ENCODE data around the gene CIRBP.

CIRBP gene

DNA sequence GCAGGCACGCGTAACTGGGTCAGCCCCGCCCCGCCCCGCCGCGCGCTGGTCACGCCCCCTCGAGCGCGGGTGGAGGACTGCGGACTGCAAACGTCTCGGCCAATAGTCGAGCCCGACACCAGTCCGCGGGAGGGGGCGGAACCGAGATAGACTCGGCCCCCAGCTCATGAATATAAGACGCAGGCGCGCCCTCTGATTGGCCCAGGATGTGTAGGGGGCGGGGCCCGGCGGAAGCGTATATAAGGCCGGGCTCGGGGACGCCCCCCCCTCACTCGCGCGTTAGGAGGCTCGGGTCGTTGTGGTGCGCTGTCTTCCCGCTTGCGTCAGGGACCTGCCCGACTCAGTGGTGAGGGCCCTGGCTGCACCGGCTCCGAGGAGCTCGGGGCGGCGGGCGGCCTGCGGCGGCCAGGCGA lies at the start of gene CIRBP:
TSS of gene CIRBP (plus strand) at position 268 of the 413 bp plus-strand sequence. CDS start 1,602 bp downstream, outside the sequence.
- DNase-seq (ENCODE audit: low read depth in 2 of 2) = peak; percentile 99

DNA sequence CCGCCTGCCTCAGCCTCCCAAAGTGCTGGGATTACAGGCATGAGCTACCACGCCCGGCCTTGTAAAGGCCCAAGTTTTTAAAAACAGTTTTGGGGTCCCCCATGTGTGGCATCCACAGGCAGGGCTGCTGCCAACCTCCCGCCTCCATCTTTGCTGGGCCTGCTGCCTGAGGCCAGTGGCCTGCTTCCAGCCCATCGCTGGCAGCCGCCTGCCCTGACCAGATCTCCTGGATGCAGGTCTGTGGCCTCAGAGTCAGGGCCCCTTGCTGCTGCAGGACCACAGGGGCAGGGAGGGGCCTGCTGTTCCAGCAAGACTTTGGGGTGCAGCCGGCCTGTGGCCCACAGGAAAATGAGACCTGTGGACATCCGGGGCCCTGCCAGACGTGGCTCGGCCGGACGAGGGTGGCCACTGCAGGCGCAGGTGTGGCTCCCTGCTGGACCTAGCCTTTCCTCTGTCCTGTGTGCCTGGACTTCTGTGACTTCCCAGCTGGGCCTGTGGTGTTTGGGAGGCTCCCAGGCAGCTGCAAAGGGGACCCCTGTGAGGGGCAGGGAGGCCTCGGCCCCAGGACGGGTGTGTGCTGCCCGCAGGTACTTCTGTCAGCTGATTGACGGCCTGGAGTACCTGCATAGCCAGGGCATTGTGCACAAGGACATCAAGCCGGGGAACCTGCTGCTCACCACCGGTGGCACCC lies 49.2 kb upstream of the CIRBP start:
- DNase-seq (ENCODE audit: low read depth in 2 of 2) = no peak

DNA sequence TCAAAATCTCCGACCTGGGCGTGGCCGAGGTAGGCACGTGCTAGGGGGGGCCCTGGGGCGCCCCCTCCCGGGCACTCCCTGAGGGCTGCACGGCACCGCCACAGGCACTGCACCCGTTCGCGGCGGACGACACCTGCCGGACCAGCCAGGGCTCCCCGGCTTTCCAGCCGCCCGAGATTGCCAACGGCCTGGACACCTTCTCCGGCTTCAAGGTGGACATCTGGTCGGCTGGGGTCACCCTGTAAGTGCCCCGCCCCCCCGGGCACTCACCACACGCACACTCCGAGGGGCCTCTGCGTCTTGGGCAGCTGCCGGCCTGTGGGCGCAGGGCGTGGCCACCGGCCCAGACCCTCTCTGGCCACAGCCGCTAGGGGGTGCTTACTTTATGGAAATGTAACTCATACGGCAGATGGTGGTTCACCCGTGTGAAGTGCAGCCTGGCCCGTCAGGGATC lies 48.6 kb upstream of the CIRBP start:
- no peak for DNase-seq (ENCODE audit: low read depth in 2 of 2)

DNA sequence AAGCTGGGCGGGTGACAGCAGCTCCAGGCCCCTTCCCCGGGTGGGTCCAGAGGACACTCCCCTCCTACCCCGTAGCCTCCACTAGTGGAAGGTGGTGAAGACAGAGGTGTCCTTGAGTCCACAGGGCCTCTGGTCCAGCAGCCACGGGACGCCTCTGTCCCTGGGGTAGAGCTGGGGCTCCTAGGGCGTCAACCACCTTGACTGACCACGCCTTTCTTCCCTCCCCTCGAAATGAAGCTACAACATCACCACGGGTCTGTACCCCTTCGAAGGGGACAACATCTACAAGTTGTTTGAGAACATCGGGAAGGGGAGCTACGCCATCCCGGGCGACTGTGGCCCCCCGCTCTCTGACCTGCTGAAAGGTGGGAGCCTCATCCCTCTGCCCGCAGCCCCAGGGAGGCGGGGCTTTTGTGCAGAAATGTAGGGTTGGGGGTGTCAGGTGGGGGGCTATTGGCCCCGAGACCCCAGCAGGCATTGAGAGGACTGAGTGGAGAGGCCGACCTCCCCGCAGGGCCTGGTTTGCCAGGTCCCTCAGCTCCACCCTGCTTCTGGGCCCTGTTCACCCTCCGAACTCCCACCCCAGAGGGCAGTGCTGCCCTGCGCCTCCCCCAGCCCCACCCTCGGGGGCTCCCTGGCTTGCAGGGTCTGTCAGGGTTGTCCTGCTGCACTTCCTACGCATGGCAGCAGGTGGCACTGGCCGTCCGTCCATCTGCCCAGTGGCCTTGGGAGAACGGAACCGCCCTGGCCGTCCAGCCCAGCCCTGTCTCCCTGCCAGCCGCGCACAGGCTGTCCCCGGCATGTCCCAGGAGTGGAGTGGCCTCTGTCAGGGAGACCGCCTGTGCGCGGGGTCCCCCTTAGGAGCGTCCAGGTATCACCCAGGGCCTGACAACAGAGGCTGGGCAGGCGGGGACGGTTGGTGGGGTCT lies 47.9 kb upstream of the CIRBP start:
- no peak for DNase-seq (ENCODE audit: low read depth in 2 of 2)

DNA sequence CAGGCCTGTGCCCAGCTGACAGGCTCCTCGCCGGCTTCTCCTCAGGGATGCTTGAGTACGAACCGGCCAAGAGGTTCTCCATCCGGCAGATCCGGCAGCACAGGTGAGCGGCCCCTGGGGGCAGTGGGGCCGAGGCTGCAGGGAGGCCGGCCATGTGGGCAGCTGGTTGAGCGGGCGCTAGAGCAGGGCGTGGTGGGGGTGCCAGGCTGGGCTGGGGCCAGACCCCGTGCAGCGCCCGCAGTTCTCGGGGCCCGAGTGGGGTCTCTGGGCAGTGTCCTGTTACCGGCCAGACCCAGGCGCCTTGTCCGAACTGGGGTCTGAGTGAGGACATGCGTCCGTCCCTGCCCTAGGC lies 47.3 kb upstream of the CIRBP start:
- no peak for DNase-seq (ENCODE audit: low read depth in 2 of 2)

DNA sequence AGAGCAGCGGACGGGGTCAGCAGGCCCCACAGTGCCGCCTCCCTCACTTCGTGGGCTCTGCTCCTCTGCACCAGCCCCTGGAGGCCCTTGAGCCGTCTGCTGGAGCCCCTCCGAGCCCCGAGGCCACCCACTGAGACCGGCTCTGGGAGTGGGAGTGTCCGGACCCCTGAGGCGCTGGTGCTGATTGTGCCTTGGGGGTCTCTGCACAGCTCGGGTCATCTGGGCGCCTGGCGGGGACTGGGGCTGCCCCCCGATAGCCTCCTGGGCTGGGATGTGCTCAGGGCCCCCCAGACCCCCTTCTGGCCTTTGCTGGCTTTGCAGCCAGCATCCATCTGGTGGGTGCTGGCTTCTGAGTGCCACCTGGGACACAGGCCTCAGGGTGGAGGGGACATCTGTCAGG lies 46.7 kb upstream of the CIRBP start:
- no peak for DNase-seq (ENCODE audit: low read depth in 2 of 2)

DNA sequence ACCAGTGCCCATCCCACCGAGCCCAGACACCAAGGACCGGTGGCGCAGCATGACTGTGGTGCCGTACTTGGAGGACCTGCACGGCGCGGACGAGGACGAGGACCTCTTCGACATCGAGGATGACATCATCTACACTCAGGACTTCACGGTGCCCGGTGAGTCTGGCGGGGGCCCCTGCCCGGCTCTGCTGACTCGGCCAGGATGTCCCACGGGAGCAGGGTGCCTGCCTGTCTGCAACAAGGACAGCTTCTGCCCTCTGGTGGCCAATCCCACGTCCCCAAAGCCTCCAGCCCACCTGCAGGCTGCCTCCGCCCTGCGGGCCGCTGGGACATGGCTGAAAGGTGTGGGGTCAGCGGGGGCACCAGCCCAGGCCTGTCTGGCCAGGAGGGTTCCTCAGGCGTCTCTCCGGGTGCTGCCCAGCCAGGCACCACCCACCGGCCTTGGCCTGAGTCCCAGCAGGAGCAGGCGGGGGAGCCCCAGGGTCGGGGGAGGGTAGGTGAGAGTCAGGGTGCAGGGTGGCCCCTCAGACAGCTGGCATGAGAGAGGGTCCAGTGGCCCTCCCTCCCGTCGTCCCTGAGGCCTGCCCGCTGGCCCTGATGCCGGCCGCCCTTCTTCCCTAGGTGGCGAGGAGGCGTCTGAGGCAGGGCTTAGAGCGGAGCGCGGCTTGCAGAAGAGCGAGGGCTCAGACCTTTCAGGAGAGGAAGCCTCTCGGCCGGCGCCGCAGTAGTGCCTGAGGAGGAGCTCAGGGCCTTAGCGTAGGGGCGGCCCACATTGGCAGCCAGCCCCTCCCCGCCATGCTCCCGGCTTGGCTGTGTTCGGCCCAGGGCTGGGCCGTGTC lies 45.9 kb upstream of the CIRBP start:
- no peak for DNase-seq (ENCODE audit: low read depth in 2 of 2)

DNA sequence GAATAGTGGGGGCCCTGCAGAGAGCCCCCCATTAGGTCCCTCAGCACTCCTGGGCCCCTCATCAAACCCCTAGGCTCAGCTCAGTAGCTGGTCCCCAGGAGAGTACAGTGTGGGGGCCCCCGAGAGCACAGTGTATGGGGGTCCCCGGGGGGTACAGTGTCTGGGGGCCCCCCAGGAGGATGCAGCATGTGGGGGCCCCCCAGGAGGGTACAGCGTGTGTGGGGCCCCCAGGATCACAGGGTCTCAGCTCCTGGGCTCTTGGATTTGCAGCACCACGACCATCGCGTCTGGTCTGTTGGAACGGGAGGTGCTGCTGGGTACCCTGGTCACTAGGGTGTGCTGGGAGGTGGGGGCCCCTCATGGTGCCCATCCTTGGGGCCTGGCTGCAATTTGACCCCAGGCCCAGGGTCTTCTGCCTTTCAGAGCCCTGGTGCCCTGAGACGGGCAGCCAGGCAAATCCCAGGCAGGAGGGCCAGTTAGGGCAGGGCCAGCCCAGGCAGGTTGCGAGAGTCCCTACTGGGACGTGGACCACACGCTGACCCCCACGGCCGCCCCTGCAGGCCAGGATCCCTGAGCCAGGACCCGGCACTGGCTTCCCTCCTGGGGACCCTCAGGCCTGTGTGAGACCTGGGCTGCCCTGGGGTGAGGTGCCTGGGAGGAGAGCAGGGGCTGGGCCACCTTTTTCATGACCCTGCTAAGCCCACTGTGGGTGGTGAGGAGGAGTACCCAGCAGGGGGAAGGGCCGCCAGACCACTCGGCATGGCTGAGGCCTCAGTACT lies 44.9 kb upstream of the CIRBP start:
- no peak for DNase-seq (ENCODE audit: low read depth in 2 of 2)

DNA sequence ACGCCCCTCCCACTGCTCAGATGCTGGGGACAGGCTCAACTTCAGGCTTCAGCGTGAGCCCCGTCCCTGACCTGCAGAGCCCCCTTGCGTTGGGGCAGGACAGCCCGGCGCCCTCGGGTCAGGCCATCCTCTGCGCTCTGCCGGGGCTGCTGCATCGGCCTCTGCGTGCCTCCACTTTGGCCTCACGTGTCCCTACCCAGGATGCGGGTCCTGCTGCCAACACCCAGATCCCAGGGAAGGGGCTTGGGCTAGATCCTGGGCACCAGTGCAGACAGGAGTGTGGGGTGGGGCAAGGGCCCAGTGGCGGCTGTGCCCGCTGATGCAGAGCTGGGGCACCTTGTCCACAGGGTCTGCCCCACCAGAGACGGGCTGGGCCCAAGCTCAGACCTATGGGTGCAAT lies 44.3 kb upstream of the CIRBP start:
- DNase-seq (ENCODE audit: low read depth in 2 of 2) = no peak

DNA sequence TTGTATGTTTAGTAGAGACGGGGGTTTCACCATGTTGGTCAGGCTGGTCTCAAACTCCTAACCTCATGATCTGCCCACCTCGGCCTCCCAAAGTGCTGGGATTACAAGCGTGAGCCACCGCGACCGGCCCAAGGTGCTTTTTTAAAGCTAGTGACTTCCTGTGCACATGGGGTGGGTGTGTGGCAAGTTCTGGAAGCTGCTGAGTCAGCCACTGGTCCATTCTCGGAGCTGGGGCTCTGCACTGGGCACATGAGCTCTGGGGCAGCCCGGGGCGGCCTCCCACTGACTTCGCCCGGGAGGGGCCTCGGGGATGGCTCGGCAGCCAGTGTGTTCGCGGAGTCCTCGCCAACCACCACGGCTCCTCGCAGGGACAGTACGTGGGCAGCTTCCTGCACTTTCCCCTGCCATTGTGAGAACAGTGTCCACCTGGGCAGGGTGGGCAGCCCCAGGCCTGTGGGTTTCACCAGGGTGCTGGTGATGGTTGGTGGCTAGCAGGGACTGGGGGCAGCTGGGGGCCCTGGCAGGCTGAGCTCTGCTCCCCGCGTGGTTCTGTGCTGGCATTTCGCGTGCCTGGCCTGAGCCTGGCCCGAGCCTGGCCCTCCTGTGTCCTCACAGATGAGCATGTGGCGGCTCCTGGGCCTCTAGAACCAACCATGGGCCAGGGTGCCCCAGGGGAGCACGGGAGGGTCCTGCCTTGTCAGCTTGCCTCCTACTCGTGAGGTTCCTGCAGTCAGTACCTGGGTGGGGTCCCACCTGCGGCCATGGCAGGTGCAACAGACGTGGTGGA lies 43.5 kb upstream of the CIRBP start:
- no peak for DNase-seq (ENCODE audit: low read depth in 2 of 2)

DNA sequence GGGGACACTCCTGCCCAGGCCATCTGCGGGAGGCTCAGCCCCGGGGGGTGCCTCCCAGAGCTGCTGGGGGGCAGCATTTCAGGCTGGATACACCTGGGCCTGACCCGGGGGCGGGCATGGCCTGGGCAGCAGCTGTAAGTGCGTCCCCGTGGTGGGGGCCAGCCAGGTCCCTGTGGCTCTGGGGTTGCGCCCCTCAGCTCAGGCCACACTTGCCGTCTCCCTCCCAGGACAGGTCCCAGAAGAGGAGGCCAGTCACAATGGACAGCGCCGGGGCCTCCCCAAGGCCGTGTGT lies 43.0 kb upstream of the CIRBP start:
- DNase-seq (ENCODE audit: low read depth in 2 of 2) = no peak

DNA sequence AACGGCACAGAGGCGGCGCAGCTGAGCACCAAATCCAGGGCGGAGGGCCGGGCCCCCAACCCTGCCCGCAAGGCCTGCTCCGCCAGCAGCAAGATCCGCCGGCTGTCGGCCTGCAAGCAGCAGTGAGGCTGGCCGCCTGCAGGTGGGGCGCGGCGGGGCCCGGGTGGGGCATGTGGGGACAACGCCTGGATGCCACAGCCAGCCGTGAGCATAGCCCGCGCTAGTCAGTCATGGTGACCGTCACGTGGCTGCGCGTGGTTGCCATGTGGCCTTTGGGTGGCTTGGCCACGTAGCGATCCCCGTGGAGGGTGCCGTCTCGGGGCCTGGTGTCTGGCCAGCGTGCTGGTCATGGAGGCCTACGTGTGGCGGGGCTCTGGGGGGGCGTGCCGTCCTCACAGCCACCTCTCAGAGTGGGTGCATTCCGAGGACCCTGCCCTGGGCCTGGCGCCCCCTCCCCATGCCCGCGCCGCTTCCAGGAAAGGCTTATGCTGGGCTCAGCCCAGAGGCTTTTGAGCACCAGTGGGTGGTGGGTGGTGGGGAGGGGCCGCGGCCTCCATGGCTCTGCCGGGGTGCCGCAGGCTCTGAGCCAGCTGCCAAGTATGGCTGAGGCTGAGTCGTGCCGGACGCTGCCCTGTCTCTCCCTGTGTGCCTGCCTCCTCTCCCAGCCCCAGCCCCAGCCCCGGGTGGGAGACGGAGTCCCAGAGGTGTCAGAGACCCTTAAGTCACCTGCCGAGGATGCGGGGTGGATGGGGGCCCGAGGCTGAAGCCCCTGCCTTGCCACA lies 42.4 kb upstream of the CIRBP start:
- DNase-seq (ENCODE audit: low read depth in 2 of 2) = no peak

DNA sequence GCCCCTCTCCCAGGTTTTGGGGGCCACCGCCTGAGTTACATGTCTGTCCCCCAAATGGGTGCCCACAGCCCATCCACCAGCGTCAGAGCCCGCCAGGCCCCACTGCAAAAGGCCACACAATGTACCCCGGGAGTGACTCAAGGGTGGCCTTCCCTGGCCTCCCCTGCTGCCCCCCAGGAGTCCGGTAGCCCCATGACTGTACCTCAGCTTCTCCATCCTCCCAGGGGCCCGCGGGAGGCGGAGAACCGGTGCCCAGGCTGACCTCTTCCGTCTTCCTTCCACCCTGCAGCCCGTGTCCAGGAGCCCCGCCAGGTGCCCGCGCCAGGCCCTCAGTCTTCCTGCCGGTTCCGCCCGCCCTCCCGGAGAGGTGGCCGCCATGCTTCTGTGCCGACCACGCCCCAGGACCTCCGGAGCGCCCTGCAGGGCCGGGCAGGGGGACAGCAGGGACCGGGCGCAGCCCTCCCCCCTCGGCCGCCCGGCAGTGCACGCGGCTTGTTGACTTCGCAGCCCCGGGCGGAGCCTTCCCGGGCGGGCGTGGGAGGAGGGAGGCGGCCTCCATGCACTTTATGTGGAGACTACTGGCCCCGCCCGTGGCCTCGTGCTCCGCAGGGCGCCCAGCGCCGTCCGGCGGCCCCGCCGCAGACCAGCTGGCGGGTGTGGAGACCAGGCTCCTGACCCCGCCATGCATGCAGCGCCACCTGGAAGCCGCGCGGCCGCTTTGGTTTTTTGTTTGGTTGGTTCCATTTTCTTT lies 41.7 kb upstream of the CIRBP start:
- DNase-seq (ENCODE audit: low read depth in 2 of 2) = no peak

DNA sequence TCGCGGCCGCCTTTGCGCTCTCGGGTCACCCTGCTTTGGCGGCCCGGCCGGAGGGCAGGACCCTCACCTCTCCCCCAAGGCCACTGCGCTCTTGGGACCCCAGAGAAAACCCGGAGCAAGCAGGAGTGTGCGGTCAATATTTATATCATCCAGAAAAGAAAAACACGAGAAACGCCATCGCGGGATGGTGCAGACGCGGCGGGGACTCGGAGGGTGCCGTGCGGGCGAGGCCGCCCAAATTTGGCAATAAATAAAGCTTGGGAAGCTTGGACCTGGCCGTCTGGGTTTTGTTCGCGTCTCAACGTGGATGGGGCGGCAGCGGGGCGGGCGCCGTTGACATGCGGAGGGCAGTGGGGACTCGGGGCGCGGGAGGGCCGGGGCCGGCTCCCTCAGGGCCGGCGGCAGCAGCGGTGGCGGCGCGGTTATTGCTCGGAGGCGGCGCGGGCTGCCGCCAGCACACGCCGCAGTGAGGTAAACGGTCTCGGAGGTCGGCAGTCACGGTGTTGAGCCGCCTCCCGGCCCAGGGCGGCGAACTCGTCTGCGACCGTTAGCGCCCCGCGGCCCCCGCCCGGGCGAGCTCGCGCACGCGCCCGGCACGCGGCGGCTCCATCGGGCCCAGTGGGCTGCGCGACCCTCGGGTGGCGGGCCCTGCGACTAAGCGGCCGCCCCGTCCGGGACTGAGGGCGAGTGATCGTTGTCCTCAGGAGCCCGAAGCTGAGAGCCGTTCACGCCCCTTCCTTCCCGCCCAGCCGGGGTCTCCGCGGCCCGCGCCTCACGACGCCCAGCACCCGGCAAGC lies 40.8 kb upstream of the CIRBP start:
- no peak for DNase-seq (ENCODE audit: low read depth in 2 of 2)

DNA sequence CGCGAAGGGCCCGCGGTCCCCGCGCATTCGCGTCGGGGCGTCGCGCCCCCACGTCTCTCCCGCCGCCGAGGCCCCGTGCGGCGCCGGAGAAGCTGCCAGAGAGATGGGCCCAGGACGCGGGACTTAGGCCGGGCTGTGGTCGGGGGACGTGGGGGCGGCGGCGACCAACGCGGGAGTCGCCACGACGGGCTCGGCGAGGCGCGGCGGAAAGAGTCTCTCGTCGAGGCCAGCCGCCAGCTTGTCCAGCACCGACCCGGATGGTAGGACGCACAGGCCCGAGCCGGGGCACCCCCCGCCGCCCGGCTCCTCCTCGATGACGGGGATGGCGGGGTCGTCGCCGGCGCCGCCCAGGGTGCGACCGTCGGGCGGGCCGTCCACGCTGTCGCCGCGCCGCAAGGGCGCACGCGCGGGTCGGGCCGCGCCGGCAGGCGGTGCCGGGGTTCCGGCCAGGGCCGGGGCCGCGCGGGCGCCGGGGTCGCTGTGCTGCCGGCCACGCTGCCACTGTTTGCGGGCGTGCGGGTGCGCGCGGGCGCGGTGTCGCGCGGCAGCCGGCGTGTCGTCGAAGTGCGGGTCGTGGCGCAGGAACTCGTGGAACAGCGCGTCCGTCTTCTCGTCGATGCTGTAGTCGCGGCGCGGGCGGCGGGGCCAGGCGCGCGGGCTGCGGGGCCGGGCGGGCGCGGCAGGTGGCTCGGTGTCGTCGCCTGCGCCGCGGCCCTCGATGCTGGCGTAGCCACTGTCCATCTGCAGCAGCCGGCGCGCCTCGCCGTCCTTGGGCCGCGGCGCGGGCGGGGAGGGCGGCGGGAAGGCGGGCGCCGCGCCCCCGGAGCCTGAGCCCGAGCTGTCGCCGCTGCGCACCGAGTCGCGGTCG lies 39.8 kb upstream of the CIRBP start:
- no peak for DNase-seq (ENCODE audit: low read depth in 2 of 2)

DNA sequence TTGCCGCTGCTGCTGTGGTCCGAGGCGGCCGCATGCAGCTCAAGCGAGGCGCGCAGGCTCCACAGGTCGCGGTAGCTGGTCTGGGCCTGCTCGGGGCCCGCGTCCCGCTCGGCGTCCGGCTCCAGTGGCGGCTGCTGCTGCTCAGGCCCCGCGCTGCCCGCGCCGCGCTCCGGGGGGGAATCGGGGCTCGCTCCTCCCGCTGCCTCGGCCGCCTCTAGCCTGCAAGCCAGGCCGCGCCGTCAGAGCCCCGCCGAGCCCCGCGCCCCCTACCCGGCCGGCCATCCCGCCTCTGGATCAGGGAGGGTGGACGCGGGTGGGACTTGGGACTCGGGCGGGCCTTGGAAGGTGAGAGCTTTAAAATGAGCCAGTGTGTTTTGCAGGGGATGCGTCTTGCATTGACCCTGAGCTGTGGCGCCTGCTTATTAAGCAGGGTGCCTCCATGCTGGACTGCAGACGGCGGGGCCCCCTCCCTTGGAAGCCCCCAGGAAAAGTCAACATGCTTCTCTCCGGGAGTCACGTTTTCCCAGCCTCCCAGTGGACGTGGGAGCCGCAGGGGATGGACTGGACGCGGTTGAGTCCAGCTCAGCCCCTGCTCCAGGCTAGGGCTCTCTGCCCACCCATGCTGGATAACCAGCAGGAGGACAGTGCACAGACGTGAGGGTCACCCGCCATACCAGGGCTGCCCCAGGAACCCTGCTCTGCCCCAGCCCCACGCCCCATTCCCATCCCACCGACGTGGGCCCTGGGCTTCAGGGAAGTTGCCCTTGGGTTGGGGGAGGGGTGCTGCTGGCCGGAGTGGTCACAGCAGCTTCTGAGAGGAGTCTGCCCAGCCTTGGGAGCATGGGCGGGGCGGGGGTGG lies 39.0 kb upstream of the CIRBP start:
- DNase-seq (ENCODE audit: low read depth in 2 of 2) = no peak
